ENCODE measurements around the gene OBSCN. TPM values are rescaled to one million over a fixed set of nuclear protein-coding genes. Genes with fewer than 3 reads are reported as not detected.

Gene OBSCN
- total RNA-seq, 1 experiment from 2014 or later, result 33.3 TPM

- no CpG with 5 or more reads among the region's 38 CpGs for WGBS (ENCODE audit: extremely low coverage, insufficient read length, low lambda C conversion rate)
- peaks cover 18 to 54% (median 44%) of the 10 kb centered on the region in 3 experiments for H3K36me3 Mint-ChIP-seq (ENCODE audit: insufficient read depth in 1 of 3, low read depth in 3 of 3)
- Histone ChIP-seq H3K14ac (ENCODE audit: insufficient read depth, low read length) (no peak overlapping the region), H2BK15ac (ENCODE audit: low read depth, low read length) (no peak overlapping the region), H4K8ac (replicated peaks; ENCODE audit: insufficient read length, low read depth, low read length) (no peak overlapping the region), H4K5ac (ENCODE audit: insufficient read length, low read depth, low read length) (no peak overlapping the region), H2AFZ (ENCODE audit: low read length) (no peak overlapping the region), H3K79me2 (ENCODE audit: insufficient read depth, low read length) (no peaks in the 10 kb centered on the region), H2BK120ac (ENCODE audit: low read depth, low read length, poor library complexity, severe bottlenecking) (no peak overlapping the region), H2AK5ac (ENCODE audit: insufficient read length, low read length) (no peak overlapping the region), H2BK20ac (ENCODE audit: low read depth, low read length, poor library complexity, severe bottlenecking) (no peak overlapping the region), H3K27me3 (ENCODE audit: insufficient read depth, low read length) (no peaks in the 10 kb centered on the region), H3K27ac (ENCODE audit: insufficient read length, low read depth, low read length) (no peak overlapping the region), H3K23me2 (ENCODE audit: insufficient read length, low read depth, low read length, poor library complexity, severe bottlenecking) (no peaks in the 10 kb centered on the region), H3T11ph (ENCODE audit: low read length) (no peak overlapping the region), H2BK5ac (ENCODE audit: insufficient read length, low read length) (no peak overlapping the region), H3K4ac (ENCODE audit: low read depth, low read length) (no peak overlapping the region), H4K91ac (ENCODE audit: insufficient read length, low read depth, low read length) (no peak overlapping the region), H3K9me3 (ENCODE audit: control insufficient read depth, low read depth, low read length) (no peaks in the 10 kb centered on the region), H3K18ac (ENCODE audit: insufficient read length, low read depth, low read length) (no peak overlapping the region), H3K9ac (ENCODE audit: extremely low read depth, insufficient read length, low read length) (no peak overlapping the region), H3K4me1 (ENCODE audit: insufficient read depth, low read length) (no peaks in the 10 kb centered on the region), H3K79me1 (ENCODE audit: insufficient read depth, low read depth, low read length, poor library complexity, severe bottlenecking) (no peaks in the 10 kb centered on the region), H4K20me1 (ENCODE audit: control insufficient read depth, insufficient read depth, insufficient read length) (no peaks in the 10 kb centered on the region), H3K23ac (ENCODE audit: insufficient read length, low read depth, low read length) (no peak overlapping the region), H3K56ac (ENCODE audit: insufficient read length, low read depth, low read length) (no peak overlapping the region), H3K4me2 (ENCODE audit: insufficient read depth, insufficient read length, low read length) (no peak overlapping the region), H2BK12ac (ENCODE audit: insufficient read length, low read depth, low read length) (no peak overlapping the region)
- TF ChIP-seq CTCF (conservative IDR thresholded peaks at IDR 0.05), result no peak
- DNase-seq, result peak; percentile 14
- no peak overlapping the region; a peak in 1 of 7 replicates for H3K27ac Mint-ChIP-seq
- no peaks in the 10 kb centered on the region for H3K9me3 Mint-ChIP-seq
- H3K4me3 Mint-ChIP-seq, result no peak overlapping the region
- no peaks in the 10 kb centered on the region for H3K4me1 Mint-ChIP-seq
- H3K27me3 Mint-ChIP-seq (ENCODE audit: low read depth), result peaks cover 1% of the 10 kb centered on the region
These were observed 186.9 kb downstream of the OBSCN start for GRCh38 chr1:228394571-228395394.

All from H9 (cell line).